Raji (cell line): ENCODE measurements around the gene USP11.

Experiments used
- POLR2A ChIP-seq: IDR thresholded peaks from 2 replicates; pipeline ENCODE4 v1.6.1; 2011; ENCODE audit warnings: low read depth, low read length, control low read depth; ENCODE audit not compliant: insufficient read depth

USP11 gene

DNA sequence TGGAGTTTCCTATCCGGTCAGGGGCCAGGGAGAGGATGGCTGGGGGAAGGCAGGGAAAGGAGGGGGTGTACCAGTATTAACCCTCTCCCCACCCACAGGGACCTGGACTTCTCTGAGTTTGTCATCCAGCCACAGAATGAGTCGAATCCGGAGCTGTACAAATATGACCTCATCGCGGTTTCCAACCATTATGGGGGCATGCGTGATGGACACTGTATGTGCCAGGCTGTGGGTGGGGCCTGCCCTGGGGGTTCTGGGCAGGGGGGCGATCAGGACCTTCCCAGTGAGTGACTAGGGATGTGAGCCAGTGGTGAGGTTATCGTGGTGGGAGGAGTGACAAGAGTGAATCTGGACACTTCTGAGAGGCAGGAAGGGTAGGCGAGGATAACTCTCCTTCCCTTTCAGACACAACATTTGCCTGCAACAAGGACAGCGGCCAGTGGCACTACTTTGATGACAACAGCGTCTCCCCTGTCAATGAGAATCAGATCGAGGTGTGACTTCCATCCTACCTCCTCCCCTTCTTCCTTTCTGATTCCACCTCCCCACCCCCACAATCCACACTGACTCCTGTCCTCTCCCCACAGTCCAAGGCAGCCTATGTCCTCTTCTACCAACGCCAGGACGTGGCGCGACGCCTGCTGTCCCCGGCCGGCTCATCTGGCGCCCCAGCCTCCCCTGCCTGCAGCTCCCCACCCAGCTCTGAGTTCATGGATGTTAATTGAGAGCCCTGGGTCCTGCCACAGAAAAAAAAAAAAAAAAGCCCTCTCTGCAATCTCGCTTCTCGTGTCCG, 14.6 kb downstream of the USP11 start:
- no peak for TF ChIP-seq POLR2A

DNA sequence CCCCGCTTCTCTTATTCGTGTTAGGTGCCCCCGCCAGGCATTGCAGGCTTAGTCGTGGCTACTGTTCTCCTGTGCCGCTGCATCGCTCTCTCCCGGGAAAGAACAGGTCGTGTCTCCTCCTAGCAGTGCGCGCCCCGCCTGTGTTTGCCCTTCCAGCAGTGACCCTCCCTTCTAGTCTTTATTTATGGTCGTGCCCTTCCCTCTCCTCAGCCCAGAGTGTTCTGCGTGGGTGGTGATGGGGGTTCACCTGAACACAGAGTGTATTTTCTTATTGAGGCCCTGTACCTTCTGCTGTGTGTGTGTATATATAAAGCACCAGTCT, 15.2 kb downstream of the USP11 start:
- no peak for TF ChIP-seq POLR2A

DNA sequence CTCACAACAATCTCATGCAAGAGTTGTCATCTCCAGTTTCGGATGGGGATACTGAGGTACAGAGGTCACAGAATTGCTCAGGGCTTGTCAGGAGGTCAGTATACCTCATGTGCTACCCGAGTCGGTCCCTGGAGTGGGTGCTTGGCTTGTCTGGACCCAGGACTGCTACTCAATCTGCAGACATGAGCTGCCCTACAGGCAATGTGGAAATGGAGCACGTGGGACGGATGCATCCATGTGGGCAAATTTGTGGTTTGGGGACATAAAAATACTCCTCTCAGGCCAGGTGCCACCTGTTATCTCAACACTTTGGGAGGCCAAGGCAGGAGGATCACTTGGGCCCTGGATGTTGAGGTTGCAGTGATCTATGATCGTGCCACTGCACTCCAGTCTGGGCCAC, 15.8 kb downstream of the USP11 start:
- no peak for TF ChIP-seq POLR2A

DNA sequence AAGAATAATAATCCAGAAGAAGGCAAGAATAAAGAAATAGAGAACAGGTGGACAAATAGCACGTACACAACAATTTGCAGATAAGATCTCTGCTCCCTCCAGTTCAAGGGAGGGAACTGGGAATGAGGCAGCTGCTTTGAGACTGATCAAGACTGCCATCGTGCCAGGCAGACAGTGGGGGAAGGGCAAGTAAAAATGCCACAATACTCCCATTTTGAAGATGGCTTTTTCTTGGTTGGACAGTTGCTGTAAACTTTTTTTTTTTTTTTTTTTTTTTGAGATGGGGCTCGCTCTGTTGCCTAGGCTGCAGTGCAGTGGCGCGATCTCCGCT, 17.2 kb downstream of the USP11 start:
- TF ChIP-seq POLR2A = no peak

DNA sequence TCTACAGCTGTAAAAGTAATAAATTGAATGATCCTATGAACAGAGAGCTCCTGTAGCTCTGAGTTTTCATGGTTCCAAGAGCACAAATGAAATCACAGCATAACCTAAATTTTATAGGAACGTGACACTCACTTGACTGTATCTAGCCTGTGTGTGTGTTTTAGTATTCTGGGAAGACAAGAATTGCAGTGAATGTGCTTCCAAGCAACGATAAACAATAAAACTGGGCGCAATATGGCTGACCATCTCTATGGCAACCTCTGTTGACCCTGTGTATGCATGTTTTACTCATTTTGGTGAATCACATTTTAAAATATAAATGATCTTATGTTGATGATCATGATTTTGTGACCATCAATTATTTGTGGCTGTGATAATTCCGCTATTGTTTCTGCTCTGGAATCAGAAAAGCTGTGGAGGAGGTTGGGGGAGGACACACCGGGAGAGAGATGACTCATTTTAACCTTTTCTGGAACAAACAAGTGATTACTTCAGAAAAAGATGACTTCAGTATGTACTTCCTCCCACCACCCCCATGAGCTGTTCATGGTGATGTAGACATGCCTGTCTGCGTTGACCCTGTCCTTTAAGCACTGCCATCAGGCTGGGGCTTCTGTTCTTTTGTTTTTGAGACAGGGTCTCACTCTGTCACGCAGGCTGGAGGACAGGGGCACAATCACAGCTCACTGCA, 31.8 kb downstream of the USP11 start:
- no peak for TF ChIP-seq POLR2A

DNA sequence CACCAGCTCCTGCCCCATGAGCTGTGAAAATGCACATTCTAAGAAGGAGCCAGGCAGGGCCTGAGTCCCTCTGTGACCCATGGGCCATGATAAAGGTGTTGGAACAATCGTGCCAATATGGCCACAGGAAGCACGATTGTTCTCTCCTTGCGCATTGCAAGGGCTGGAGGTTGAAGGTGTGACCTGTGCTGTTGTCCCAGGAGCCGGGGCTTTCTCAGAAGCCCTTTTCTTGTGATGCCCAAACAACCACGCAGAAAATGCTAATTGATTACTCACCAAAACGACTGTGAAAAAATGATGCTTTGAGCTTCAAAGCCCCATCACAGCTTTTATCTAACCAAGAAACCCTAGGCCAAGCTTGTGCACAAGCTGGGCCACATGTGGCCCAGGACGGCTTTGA, 33.8 kb downstream of the USP11 start:
- TF ChIP-seq POLR2A = no peak

DNA sequence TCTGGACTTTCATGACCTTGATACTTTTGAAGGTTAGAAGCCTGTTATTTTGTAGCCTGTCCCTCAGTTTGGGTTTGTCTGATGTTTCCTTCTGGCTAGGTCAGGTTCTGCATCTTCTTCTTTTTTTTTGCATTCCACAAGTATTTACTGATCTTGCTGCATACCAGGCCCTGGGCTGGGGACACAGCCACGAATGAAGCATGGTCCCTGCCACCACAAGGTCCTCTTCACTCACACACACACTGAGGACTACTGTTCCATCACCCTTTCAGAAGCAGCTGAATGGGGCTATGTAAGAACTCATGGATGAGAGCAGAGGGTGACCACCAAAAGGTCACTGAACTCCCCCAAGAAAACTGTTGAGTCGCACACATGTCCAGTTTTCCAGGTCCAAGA, 39.2 kb downstream of the USP11 start:
- no peak for TF ChIP-seq POLR2A

DNA sequence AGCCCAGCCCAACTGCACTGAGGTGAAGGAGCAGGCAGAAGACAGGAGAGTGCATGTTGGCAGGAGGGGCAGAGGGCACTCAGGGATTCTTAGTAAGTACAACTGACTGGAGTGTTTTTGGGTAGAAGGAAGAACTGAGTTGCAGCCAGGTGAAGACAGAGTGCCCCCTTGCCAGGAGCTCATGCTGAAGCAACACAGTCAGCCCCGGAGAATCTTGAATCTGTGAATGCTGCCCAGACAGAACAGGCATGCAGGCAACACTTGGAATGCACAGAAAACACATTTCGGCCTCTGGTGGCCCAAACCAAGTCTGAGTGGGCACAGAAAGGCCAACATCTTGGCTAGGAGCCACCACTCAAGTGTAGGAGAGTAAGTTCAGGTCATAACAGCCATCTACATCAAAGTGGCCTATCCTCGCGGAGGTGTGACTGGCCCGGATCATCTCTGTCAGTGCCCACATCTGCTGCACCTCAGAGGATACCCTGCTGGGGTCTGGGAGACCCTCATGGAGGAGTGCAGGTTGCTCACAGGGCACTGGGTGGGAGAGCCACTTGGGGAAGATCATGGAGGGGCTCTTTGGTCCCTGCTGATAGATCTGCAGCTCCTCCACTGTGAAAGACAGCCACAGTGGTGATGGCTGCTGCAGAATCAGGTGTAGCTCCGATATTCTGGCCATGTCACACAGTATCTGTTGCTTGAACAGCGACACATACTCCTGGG, 40.4 kb downstream of the USP11 start:
- TF ChIP-seq POLR2A = no peak

DNA sequence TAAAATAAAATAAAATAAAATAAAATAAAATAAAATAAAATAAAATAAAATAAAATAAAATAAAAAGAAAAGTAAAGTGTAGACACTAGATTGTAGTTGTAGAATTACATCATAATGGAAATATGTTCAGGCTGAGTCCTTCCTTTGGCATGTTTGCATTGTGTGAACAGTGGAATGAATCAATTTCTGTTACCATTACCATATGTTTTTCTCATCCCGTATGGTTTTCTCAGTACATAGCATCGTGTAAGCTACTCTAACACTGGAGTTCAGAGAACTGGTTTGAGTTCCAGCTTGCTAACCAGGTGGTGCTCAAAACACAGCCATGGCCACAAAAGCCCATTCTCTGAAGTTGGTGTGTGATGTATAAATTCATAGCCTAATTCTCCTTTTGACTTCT, 45.9 kb downstream of the USP11 start:
- TF ChIP-seq POLR2A = no peak

DNA sequence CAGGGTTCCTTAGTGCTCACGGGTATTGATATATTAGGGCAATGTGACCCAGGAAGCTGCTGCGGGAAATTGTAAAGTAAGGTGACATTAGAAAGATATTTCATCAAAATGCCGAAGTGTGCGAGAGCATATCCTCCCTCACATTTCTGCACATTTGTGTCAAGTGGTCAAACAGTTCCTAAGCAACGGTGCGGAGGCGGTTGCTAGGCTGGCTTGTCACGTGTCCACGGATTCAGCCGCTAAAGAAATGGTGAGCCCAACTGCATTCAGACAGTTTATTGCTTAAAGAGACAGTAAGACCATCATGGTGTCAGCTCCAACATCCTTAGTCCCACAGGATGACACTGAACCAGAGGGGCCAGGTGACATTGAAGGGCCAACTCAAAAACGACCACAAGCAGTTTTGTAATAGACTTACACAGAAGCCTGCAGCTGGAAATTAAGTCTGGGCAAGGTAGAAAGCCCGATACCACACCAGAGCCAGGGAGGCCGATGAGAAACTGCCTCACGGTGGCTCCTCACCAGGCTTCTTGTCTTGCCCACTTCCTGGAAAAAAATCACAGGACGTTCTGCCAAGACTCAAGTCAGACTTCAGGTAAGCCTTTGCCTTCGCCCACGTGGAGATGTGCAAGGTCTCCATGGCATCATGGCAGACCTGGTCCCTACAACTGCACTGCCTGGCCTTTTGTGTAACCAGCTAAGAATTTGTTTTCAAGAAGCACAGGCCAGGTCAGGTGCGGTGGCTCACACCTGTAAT, 50.4 kb downstream of the USP11 start:
- TF ChIP-seq POLR2A = no peak

DNA sequence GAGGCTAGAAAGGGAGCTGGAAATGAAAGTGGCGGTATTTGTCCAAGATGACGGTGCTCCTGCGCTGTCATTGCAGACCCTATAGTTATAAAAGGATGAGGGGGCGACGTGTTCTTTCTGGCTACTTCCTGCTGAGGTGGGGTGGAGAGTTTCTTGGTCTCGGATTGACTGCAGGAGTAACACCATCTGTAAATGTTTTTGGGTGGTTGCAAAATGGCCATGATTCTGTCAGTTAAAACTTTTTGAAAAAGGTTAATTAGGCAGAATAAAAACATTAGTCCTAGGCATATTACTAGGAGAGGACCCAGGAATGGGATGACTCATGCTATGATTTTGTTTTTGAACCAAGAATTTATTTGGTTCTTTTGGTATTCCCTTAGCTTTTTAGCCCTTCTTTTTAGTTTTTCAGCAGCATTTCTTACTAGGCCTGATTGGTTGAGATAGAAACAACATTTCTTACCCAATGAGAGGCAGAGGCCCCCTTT, 53.1 kb downstream of the USP11 start:
- no peak for TF ChIP-seq POLR2A

DNA sequence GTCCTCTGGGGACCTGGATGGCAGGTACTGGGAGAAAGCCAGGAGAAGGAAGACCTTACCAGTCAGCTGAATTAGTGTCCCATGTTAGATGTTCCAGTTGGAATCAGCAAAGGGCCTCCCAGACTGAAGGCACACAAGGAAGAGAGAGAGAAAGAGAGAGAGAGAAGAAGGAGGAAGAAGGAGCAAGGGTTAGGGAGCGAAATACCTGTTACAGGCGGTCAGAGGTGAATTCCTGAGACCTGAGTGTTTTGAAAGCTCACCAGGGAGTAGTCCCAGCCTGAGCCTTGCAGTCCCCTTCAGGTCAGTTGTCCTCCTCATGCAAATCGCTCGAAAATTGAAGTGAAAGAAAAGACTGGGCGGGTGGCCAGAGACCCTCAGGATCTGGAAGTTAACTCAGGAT, 60.3 kb downstream of the USP11 start:
- no peak for TF ChIP-seq POLR2A

DNA sequence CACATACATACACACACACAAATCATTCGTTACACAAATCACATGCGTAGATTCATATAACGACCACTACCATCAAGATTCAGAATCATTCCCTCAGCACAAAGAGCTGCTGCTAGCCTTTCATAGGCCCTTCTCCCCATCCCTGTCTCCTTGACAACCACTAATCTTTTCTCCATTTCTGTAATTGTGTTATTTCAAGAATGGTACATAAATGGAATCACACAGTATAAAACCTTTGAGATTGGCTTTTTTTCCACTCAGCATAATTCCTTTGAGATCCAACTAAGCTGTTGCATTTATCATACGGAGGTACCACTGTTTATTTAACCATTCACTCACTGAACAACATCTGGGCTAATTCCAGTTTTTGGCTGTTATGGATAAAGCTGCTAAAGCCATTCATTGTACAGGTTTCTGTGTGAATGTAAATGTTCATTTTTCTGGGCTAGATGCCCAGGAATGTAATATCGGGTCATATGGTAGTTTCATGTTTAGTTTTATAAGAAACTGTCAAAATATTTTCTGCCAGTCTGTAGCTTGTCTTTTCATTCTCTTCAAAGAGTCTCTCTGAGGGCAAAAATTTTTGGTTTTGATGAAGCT, 64.1 kb downstream of the USP11 start:
- no peak for TF ChIP-seq POLR2A

DNA sequence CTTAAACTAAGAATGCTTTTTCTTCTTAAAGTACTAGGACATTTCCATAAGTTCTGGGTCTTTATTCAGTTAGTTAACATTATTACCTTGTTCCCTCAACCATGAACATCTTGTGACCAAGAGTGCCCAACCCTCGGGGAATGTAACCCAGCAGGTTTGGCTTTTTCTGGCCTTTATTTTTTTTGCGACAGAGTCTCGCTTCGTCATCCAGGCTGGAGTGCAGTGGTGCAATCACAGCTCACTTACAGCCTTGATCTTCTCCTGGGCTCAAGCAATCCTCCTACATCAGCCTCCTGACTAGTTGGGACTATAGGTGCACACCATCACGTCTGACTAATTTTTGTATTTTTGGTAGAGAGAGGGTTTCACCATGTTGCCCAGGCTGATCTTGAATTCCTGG, 65.1 kb downstream of the USP11 start:
- no peak for TF ChIP-seq POLR2A
